Endothelial cell of umbilical vein (primary cell): ENCODE measurements around the gene HCFC2. TPM values are rescaled to one million over a fixed set of nuclear protein-coding genes. Genes with fewer than 3 reads are reported as not detected.

ENCODE experiments used
- BruUV-seq: library from RNA; stranded (reverse); fragments of 400-500 nt; replicated peaks from 2 replicates; lab custom pipeline; 2021; lab: Mats Ljungman, UMichigan
- CTCF ChIA-PET: fragments of 300-600, 350-600 bp; sonication (Branson Sonifier 250); formaldehyde crosslinking; loops from one replicate; lab custom pipeline; 2021; ENCODE audit warnings: antibody characterized with exemption, inconsistent platforms; lab: Charles Lee
- POLR2A ChIA-PET: fragments of 300-600, 350-600 bp; sonication (Branson Sonifier 250); formaldehyde crosslinking; loops from one replicate; lab custom pipeline; 2021; ENCODE audit warnings: antibody characterized with exemption, inconsistent platforms; lab: Charles Lee
- DNase-seq: peaks from one replicate; pipeline ENCODE4 v3.0.0-alpha.2; 2011; ENCODE audit warnings: low read depth, low spot score
- FAIRE-seq: peaks from 2 replicates; lab custom pipeline; 2011; peaks lifted over from hg19 to GRCh38; lab: Jason Lieb, UNC
- H2AFZ ChIP-seq: 2 replicates; pipeline ENCODE4 v1.6.0; 2012; ENCODE audit warnings: low read depth, low read length, control low read depth, inconsistent platforms
- H3K27ac ChIP-seq: 2 replicates; pipeline ENCODE4 v1.5.1; 2011; ENCODE audit warnings: low read depth, mild to moderate bottlenecking, control low read depth, low read length, moderate library complexity; ENCODE audit not compliant: insufficient read depth
- H3K27me3 ChIP-seq, 2 experiments: 2 replicates each; pipeline versions ENCODE4 v1.6.0 to v1.6.1; 2011; ENCODE audit warnings: low read length in 2 of 2, mixed read lengths in 1 of 2; ENCODE audit not compliant: control insufficient read depth in 2 of 2, insufficient read depth in 2 of 2
- H3K36me3 ChIP-seq, 2 experiments: 2 replicates in 1 of 2; 3 replicates in 1 of 2; pipeline ENCODE4 v1.5.1; 2011; ENCODE audit warnings: low read length in 2 of 2, mild to moderate bottlenecking in 1 of 2, moderate library complexity in 1 of 2; ENCODE audit not compliant: control insufficient read depth in 2 of 2, insufficient read depth in 2 of 2; ENCODE audit errors: extremely low read depth in 1 of 2
- H3K4me1 ChIP-seq: 3 replicates; pipeline ENCODE4 v1.5.1; 2011; ENCODE audit warnings: mild to moderate bottlenecking, low read length; ENCODE audit not compliant: control insufficient read depth, insufficient read depth; ENCODE audit errors: extremely low read depth
- H3K4me2 ChIP-seq: 2 replicates; pipeline ENCODE4 v1.6.1; 2011; ENCODE audit warnings: low read length, control low read depth, mixed read lengths; ENCODE audit not compliant: insufficient read depth
- H3K4me3 ChIP-seq, 3 experiments: fragments of 200-600 bp in 1 of 3; sonication (generic), shearing (Covaris generic) in 1 of 3; replicated peaks in 1 of 3; 2 replicates each; pipeline ENCODE4 v1.5.1; 2011 to 2016; ENCODE audit warnings: control low read depth in 3 of 3, low read length in 3 of 3, mild to moderate bottlenecking in 2 of 3, inconsistent platforms in 1 of 3, low read depth in 1 of 3, moderate library complexity in 1 of 3; ENCODE audit not compliant: insufficient read depth in 1 of 3
- H3K79me2 ChIP-seq: 2 replicates; pipeline ENCODE4 v1.6.0; 2012; ENCODE audit warnings: low read length, inconsistent platforms; ENCODE audit not compliant: control insufficient read depth, insufficient read depth
- H3K9ac ChIP-seq: replicated peaks from 2 replicates; pipeline ENCODE3; 2011; ENCODE audit warnings: low read length, control low read depth; ENCODE audit not compliant: insufficient read depth; ENCODE audit errors: extremely low read depth
- H3K9me1 ChIP-seq: replicated peaks from 3 replicates; pipeline ENCODE4 v1.6.0; 2011; ENCODE audit warnings: mild to moderate bottlenecking, low read length; ENCODE audit not compliant: control insufficient read depth, insufficient read depth; ENCODE audit errors: extremely low read depth
- H3K9me3 ChIP-seq: replicated peaks from 2 replicates; pipeline ENCODE4 v1.5.1; 2012; ENCODE audit warnings: low read length, inconsistent platforms; ENCODE audit not compliant: control insufficient read depth, insufficient read depth
- H4K20me1 ChIP-seq: replicated peaks from 2 replicates; pipeline ENCODE3; 2011; ENCODE audit warnings: mild to moderate bottlenecking, low read length; ENCODE audit not compliant: control insufficient read depth, insufficient read depth; ENCODE audit errors: extremely low read depth
- EZH2 ChIP-seq: IDR thresholded peaks from 2 replicates; pipeline ENCODE4 v1.6.1; 2012; ENCODE audit warnings: borderline replicate concordance, low read depth, mild to moderate bottlenecking, moderate library complexity, low read length, inconsistent platforms; ENCODE audit not compliant: severe bottlenecking
- FOS ChIP-seq: IDR thresholded peaks from 2 replicates; pipeline ENCODE4 v1.6.1; 2011; ENCODE audit warnings: mild to moderate bottlenecking, low read length, moderate library complexity, borderline replicate concordance; ENCODE audit not compliant: insufficient read depth
- GATA2 ChIP-seq: IDR thresholded peaks from 2 replicates; pipeline ENCODE4 v1.7.0; 2011; ENCODE audit warnings: low read depth, mild to moderate bottlenecking, moderate library complexity, mixed read lengths, low read length; ENCODE audit not compliant: insufficient read length, insufficient read depth
- JUN ChIP-seq: IDR thresholded peaks from 2 replicates; pipeline ENCODE4 v1.6.1; 2011; ENCODE audit warnings: borderline replicate concordance, low read depth; ENCODE audit not compliant: insufficient read length, insufficient read depth
- MYC ChIP-seq: IDR thresholded peaks from one replicate; pipeline ENCODE4 v1.6.1; 2011; ENCODE audit warnings: mild to moderate bottlenecking, low read depth, low read length
- POLR2A ChIP-seq: IDR thresholded peaks from 2 replicates; pipeline ENCODE4 v1.6.1; 2012; ENCODE audit warnings: low read depth, mild to moderate bottlenecking, control low read depth, low read length
- POLR2AphosphoS5 ChIP-seq: IDR thresholded peaks from 2 replicates; pipeline ENCODE4 v1.6.1; 2012; ENCODE audit warnings: low read depth, mild to moderate bottlenecking, control low read depth, low read length, moderate library complexity; ENCODE audit not compliant: insufficient read depth
- dilution Hi-C: fragments of 300-500 bp; cut with MboI; formaldehyde crosslinking; loops from one replicate; pipeline ENCODE4 v1.15.0; 2019; ENCODE audit warnings: low sequenced_read_pairs; ENCODE audit not compliant: extremely low pct_ligation_motif_present
- intact Hi-C: fragments of 100-400 bp; cut with micrococcal nuclease; formaldehyde crosslinking; loops from one replicate; pipeline ENCODE4 v1.10.0; 2022
- polyA plus RNA-seq, 4 experiments: library from polyadenylated mRNA; depleted of rRNA in 3 of 4; stranded (reverse) in 3 of 4; unstranded in 1 of 4; fragments of >200 nt; gene quantifications; 2 replicates each; pipeline versions ENCODE4 v1.2.1 to v1.2.3, GENCODE V29; 2011 to 2012; ENCODE audit warnings: missing spikeins in 1 of 4
- total RNA-seq: library from RNA; stranded (reverse); gene quantifications from 2 replicates; pipeline ENCODE4 v1.2.3, GENCODE V29; 2021
- TF ChIP-seq, protein P1 (sequence below), 2 donors: IDR thresholded peaks; 1 replicate in 1 of 2; 2 replicates in 1 of 2; pipeline ENCODE4 v1.5.1; 2011; ENCODE audit warnings: low read length in 2 of 2, mild to moderate bottlenecking in 2 of 2, moderate library complexity in 2 of 2, control low read depth in 1 of 2, inconsistent platforms in 1 of 2, low read depth in 1 of 2; ENCODE audit not compliant: insufficient read depth in 1 of 2; ENCODE audit errors: extremely low read depth in 1 of 2
- TF ChIP-seq, protein P2 (sequence below): IDR thresholded peaks from 2 replicates; pipeline ENCODE4 v1.6.1; 2011; ENCODE audit not compliant: insufficient read depth, insufficient read length

The HCFC2 gene
- total and polyA plus RNA-seq, 2 donors (not counting 3 experiments of a cell fraction or from before 2014, with no cell fraction given), result 6.0 to 15.6 TPM

DNA sequence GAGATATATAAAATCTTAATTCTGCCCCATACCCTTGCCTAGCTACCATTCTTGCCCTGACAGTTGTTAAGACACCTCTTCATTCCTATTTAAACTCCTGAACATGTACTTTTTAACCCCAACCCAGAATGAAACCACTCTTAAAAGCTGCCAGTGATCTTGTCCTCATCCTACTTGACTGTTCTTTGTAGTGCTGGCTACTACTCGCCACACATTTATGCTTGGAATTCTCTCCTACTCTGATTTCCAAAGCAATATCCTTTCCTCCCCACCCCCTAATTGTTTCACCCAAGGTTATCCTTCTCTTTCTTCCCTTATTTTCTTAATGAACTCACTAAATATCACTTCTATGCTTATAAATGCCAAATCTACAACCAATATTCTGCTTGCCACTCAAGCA is 69.5 kb downstream of the HCFC2 start:
- CTCF ChIA-PET, result interaction anchor here (0.7 kb wide), 1 partner anchor 13 kb away, joined by 3 read pairs; no protein-coding TSS in a partner anchor
- Histone ChIP-seq H3K9ac (no peak overlapping the region), H3K9me3 (no peaks in the 10 kb centered on the region), H3K27ac (no peak overlapping the region), H3K4me1 (peaks cover 18% of the 10 kb centered on the region), H4K20me1 (no peaks in the 10 kb centered on the region), H3K79me2 (peaks cover 31% of the 10 kb centered on the region), H3K36me3 (peaks cover 7 to 11% of the 10 kb centered on the region in 2 experiments), H3K4me3 (no peak overlapping the region), H3K27me3 (no peaks in the 10 kb centered on the region), H2AFZ (no peak overlapping the region), H3K4me2 (no peak overlapping the region), H3K9me1 (no peaks in the 10 kb centered on the region)
- FAIRE-seq (no peak), DNase-seq (no peak)
- intact Hi-C loops, result no loop called here
- dilution Hi-C loops, result no loop called here
- TF ChIP-seq GATA2 (no peak), POLR2AphosphoS5 (no peak), EZH2 (no peak), MYC (no peak)
- TF ChIP-seq, protein P1, sequence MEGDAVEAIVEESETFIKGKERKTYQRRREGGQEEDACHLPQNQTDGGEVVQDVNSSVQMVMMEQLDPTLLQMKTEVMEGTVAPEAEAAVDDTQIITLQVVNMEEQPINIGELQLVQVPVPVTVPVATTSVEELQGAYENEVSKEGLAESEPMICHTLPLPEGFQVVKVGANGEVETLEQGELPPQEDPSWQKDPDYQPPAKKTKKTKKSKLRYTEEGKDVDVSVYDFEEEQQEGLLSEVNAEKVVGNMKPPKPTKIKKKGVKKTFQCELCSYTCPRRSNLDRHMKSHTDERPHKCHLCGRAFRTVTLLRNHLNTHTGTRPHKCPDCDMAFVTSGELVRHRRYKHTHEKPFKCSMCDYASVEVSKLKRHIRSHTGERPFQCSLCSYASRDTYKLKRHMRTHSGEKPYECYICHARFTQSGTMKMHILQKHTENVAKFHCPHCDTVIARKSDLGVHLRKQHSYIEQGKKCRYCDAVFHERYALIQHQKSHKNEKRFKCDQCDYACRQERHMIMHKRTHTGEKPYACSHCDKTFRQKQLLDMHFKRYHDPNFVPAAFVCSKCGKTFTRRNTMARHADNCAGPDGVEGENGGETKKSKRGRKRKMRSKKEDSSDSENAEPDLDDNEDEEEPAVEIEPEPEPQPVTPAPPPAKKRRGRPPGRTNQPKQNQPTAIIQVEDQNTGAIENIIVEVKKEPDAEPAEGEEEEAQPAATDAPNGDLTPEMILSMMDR (IDR thresholded peaks at IDR 0.05; ENCODE audit: extremely low read depth in 1 of 2, insufficient read depth in 1 of 2, low read depth in 1 of 2, low read length in 2 of 2), result no peak
- BruUV-seq, result no TSS peak
- POLR2A ChIA-PET, result no interaction called here

DNA sequence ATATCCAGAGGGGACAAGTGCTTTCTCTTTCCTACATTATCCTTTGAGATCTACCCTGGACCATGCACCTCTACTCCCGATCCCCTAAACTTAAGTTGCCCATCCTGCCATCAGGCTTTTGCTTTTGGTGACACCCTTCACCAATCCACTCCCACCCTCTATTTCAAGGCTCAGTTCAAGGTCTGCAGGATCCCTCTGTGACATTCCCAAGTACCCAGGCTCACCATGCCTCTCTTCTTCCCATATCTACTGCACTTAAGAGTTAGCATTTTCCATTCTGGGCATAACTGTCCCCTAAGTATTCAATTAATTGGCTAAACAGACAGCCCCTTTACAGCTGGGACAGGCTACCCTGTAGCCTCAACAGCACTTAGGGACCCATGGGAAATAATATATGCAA is 70.6 kb downstream of the HCFC2 start:
- no peak overlapping the region for H3K4me2 ChIP-seq
- POLR2A ChIA-PET, result no interaction called here
- FAIRE-seq, result no peak
- peaks cover 4 to 8% of the 10 kb centered on the region in 2 experiments for H3K36me3 ChIP-seq
- BruUV-seq, result no TSS peak
- H3K9me1 ChIP-seq, result no peaks in the 10 kb centered on the region
- no peak overlapping the region for H2AFZ ChIP-seq
- intact Hi-C loops, result loop anchor here (5.0 kb wide), 1 partner anchor 152 kb away; no protein-coding TSS in a partner anchor
- dilution Hi-C loops, result no loop called here
- H3K27me3 ChIP-seq, result no peaks in the 10 kb centered on the region
- no peak overlapping the region for H3K27ac ChIP-seq
- H3K4me1 ChIP-seq, result peaks cover 18% of the 10 kb centered on the region
- CTCF ChIA-PET, result no interaction called here
- no peaks in the 10 kb centered on the region for H4K20me1 ChIP-seq
- H3K79me2 ChIP-seq, result peaks cover 31% of the 10 kb centered on the region
- DNase-seq, result no peak
- TF ChIP-seq, protein P1 (IDR thresholded peaks at IDR 0.05; ENCODE audit: extremely low read depth in 1 of 2, insufficient read depth in 1 of 2, low read depth in 1 of 2, low read length in 2 of 2), result no peak
- no peak for TF ChIP-seq POLR2AphosphoS5
- TF ChIP-seq EZH2, result no peak
- no peak for TF ChIP-seq GATA2
- TF ChIP-seq POLR2A, result no peak
- TF ChIP-seq, protein P2, sequence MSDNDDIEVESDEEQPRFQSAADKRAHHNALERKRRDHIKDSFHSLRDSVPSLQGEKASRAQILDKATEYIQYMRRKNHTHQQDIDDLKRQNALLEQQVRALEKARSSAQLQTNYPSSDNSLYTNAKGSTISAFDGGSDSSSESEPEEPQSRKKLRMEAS, result no peak
- TF ChIP-seq MYC, result no peak
- TF ChIP-seq FOS, result no peak
- no peak for TF ChIP-seq JUN
- no peaks in the 10 kb centered on the region for H3K9me3 ChIP-seq
- H3K4me3 ChIP-seq, result no peak overlapping the region
- no peak overlapping the region for H3K9ac ChIP-seq
